Stimulated activated CD4-positive, alpha-beta T cell treated with anti-CD3 and anti-CD28 coated beads, Interleukin-1b, Interleukin-23, amount 100 ng/mL, for 48 hours (primary cell): ENCODE data around the gene IGSF23.
"Not testable (repeated sequence)": the region's sequence is repeated elsewhere in the genome, so short reads cannot be mapped to it uniquely, and the experiment has no call there.

Source experiments
- DNase-seq: peaks from one replicate; pipeline ENCODE4 v3.0.0-alpha.2; 2020

The IGSF23 gene

DNA sequence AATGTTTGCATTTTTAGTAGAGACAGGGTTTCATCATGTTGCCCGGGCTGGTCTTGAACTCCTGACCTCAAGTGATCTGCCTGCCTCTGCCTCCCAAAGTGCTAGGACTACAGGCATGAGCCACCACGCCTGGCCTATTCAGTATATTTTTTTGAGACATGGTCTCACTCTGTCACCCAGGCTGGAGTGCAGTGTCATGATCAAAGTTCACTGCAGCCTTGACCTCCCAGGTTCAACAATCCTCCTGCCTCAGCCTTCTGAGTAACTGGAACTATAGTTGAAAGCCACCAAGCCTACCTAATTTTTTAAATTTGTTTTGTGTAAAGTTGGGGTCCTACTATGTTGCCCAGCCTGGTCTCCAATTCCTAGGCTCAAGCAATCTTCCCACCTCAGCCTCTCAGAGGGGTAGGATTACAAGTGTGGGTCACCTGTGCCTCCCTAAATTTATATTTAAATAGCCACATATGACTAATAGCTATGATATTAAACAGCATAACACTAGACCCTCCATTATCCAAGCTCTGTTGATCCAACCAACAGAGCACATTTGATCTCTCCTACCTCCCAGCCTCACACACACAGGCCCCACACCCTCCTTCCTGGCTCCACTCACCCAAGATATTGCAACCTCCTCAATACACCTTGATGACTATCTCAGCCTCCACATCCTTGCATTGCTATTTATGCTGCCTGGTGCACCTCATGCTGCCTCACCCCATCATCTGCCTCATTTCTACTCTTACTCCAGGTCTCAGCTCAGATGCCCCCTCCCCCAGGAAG lies 55.8 kb downstream of the IGSF23 start:
- DNase-seq: no peak

DNA sequence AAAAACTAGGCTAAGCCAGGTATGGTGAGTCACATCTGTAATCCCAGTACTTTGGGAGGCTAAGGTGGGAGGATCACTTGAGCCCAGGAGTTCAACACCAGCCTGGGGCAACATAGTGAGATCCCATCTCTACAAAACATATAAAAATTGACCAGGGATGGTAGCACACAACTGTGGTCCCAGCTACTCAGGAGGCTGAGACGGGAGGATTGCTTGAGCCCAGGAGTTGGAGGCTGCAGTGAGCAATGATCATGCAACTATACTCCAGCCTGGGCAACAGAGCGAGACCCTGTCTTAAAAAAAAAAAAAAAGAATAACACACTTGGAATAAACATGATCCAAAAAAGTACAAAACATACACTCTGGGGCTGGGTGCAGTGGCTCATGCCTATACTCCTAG lies 56.7 kb downstream of the IGSF23 start:
- not testable (repeated sequence) for DNase-seq

DNA sequence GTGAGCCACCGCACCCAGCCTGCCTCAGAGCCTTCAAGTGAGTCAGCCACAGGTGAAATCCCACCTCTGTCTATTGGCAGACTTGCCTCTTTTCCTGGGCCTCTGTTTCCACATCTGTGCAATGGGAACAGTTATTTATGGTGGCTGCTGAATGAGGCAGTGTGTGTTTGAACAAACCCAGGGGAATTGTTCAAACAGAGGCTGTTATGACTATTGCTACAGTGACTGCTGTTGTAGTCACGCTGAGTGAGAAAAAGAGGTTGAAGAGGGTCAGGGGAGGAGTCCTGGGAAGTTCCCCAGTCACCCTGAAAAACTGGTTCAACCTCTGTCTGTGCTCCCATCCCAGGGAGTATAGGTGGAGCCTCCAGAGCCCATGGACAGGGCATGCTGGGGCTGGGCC lies 58.0 kb downstream of the IGSF23 start, which contains the start of gene CEACAM19:
Gene CEACAM19, plus strand, starts transcription at position 83 of the 400 bp plus-strand sequence. CDS start 450 bp downstream, outside the sequence.
- DNase-seq: no peak

DNA sequence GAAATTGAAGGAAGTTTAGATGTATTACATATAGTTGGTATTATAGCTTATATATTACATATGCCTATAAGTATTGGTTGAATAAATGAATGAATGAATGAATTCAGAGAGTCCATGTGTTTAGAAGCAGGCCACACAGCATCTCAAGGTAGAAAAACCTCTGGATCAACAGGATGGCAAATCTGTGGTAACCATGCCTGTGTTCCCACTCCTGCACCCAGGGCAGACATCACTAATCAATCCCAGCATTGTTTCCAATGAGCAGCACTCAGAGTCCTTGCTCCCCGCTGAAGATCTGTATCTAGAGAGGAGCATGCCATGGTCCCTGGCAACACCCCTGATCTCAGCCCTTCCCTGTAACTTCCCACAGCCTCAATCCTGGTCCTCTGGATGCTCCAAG lies 58.9 kb downstream of the IGSF23 start:
- no peak for DNase-seq

DNA sequence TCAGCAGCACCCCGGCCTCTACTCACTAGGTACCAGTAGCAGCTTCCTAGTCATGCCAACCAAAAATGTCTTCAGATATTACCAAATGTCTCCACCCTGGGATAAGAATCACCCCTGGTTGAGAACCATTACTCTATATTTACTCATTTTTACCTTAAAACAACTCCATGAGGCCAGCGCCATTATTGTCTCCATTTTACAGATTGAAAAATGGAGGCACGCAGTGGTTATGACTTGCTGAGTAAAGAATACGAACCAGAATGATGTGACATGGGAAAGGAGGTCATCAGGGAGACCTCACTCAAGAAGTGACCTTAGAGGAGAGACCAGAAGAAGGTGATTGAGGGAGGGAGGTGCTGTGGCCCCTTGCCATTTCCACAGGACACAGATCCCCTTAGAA lies 60.1 kb downstream of the IGSF23 start:
- no peak for DNase-seq

DNA sequence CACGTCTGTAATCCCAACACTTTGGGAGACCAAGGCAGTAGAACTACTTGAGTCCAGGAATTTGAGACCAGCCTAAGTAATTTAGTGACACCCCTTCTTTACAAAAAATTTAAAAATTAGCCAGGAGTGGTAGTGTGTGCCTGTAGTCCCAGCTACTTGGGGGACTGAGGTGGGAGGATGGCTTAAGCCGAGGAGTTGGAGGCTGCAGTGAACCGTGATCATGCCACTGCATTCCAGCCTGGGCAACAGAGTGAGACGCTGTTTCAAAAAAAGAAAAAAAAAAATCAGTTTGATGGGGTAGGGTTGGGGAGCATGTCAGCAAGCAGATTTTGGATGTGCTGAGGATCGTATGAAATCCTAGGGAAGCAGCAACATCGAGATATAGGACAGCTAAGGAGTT lies 62.2 kb downstream of the IGSF23 start:
- DNase-seq: no peak

DNA sequence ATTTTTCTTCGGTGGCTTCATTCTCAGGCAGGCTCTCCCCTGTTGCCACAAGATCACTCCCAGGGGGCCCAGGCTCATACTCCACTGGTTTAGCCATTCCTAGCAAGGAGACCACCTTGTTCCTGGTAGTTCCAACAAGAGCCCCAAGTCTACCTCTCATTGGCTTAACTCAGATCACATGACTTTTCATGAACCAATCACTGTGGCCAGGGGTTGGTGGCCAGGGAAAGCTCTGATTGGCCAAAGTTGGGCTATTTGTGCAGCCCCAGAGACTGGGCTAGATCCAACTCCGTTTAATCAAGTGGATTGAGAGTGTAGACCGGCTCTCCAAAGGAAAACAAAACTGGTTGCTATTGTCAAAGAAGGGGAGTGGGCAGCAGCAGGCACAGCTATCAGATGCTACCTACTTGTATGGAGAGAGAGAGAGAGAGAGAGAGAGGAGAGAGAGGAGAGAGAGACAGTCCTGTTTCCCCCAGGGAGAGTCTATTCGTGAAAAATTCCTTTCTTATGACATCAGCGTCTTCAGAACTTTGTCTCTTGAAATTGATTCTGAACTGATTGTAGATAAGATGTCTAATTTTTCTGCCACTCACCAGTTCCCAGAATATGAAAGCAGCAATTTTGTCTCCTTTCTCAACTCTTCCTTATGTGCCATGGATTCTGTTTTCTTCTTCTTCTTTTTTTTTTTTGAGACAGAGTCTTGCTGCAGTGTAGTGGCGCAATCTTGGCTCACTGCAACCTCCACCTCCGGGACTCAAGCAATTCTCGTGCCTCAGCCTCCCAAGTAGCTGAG lies 63.9 kb downstream of the IGSF23 start:
- DNase-seq: no peak

DNA sequence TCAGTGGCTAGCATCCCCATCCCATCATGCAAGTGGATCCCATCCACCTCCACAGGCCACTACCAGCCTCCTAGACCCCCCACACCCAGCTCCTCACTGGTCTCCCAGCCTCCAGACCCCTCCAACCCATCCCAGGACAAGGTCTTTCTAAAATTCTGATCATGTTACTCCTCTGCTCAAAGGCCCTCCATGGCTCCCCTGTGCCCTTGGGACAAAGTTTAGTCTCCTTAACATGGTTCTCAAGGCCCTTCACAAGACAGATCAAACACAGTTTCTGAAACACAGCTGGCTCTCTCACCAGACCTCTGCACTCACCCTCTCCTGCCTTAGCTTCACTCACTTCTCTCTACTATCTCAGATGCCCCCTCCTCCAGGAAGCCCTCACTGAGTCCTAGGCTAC lies 67.2 kb downstream of the IGSF23 start:
- no peak for DNase-seq

DNA sequence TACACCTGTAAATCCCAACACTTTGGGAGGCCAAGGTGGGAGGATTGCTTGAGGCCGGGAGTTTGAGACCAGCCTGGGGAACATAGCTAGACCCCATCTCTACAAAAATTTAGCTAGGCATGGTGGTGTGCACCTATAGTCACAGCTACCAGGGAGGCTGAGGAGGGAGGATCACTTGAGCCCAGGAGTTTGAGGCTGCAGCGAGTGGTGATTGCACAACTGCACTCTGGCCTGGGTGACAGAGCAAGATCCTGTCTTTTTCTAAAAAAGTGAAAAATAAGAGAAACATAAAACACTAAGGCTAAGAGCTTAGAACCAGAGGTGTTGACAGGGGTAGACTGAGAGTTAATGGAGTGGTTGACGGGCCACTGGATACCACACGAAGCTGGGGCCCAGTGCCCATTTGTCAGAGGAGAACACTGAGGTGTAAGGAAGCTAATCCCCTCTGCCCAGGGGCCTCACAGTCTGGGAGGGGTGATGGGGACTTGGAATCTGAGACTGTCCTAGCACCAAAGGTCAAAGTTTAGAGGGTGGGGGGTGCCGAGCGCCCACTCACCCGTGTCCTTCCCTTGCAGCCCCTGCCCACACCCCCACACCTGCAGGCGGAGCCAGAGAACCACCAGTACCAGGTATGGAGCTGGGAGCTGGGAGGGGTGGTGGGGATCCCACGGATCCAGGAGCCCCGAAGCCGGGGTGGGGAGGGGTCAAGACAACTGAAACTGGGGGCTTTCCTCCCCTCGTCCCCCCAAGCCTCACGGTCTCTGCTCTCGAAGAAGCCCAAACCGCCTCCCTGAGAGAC lies 68.8 kb downstream of the IGSF23 start:
- no peak for DNase-seq

DNA sequence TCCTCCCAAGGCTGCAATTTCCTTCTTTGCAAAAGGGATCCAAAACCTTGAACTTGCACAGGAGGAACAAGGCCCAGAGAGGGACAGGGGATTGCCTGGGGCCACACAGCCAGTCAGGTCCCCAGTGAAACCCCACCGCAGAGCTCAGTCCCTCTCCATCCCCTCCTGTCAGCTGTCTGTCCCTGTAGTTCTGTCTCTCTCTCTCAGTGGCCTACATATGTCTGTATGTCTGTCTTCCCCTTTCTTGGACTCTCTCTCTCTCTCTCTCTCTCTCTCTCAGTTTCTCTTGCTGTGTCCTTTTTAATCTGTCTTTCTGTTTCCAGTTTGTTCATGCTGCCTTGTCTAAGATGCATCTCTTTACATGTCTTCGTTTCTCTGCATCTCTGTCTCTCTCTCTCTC lies 69.4 kb downstream of the IGSF23 start:
- no peak for DNase-seq

DNA sequence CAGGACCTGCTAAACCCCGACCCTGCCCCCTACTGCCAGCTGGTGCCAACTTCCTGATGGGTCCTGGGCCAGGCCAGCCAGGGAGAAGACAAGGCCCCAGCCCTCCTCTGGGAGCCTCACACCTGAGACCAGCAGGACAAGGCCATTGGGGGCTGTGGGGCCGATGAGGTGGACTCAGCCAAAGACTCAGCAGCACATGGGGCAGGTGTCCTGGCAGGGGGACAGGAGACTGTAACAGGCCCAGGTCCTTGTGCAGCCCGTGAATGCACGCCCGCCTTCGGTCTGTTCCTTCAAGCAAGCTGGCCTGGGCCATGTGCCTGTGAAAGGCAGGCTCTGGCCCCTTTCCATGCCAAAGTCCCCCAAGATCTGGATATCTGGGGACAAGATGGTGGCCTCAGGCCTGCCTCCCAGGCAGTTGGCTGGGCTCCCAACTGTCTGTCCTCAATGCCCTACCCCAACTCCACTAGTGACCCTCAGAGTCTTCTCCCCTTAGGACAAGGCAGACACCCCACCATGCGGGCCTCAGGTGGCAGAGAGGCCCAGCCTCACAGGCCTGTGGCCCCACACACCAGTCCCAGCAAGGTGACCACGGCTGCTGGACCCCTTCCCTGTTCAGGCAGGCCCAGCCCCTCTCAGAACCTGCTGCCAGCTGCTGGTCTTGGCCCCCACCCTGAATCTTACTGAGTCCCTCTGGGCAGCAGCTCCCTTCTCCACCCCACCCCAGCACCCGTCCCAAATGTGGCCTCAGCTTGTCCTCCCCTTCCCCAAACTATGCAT lies 70.3 kb downstream of the IGSF23 start:
- no peak for DNase-seq

DNA sequence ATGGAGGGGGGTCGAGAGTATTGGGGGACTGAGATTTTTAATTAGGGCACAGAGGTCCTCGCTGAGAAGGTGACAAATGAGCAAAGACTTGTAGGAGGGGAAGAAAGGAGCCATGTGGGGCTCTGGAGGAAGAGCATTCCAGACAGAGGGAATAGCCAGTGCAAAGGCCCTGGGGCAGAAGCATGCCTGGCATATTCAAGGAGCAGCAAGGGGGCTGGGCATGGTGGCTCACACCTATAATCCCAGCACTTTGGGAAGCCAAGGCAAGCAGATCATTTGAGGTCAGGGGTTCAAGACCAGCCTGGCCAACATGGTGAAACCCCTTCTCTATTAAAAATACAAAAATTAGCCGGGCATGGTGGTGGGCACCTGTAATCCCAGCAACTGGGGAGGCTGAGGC lies 71.0 kb downstream of the IGSF23 start:
- DNase-seq: not testable (repeated sequence)

DNA sequence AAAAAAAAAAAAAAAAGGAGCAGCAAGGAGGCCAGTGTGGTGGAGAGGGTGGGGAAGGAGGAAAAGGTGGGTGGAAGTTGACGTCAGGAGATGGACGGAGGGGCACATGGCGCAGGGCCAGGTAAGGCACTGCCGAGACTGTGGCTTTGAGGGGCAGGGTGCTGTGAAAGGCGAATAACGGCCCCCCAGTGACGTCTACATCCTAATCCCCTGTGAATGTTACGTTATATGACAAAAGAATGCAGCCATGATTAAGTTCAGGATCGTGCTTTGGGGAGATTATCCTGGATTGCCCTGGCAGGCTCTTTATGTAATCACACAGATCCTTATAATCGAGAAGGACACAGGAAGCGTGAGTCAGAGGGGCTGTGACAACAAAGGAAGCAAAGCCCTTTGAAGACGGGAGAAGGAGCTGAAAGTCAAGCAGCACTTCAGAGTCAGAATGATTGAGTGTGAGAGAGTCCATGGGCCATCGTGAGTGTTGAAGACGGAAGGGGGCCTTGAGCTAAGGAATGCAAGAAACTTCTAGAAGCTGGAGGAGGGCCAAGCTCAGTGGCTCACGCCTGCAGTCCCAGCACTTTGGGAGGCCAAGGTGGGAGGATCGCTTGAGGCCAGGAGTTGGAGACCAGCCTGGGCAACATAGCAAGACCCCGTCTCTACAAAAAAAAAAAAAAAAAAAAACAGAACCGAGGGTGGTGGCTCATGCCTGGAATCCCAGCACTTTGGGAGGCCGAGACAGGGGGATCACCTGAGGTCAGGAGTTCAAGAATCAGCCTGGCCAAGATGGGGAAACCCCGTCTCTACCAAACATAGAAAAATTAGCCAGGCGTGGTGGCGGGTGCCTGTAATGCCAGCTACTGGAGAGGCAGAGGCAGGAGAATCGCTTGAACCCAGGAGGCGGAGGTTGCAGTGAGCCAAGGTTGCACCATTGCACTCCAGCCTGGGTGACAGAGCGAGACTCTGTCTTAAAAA lies 71.8 kb downstream of the IGSF23 start:
- peak; percentile 14 for DNase-seq

DNA sequence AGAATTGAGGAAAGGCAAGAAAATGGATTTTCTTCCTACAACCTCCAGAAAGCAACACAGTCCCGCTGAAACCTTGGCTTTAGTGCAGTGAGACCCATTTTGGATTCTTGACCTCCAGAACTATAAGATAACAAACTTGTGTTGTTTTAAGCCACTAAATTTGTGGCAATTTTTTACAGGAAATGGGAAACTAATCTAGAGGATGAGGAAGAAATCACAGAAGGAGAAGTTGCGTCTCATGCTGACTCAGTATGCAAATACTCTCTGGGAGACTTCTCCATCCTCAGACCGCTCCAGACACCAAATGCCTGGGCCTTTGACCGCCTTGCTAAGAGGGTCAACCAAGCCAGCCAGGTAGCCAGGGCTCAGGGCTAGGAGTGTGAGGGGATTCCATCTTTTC lies 72.5 kb downstream of the IGSF23 start:
- no peak for DNase-seq
